Thoracic aorta (tissue), 2 donors: ENCODE measurements around the gene PTPRH. TPM values are rescaled to one million over a fixed set of nuclear protein-coding genes. Genes with fewer than 3 reads are reported as not detected.
A peak's percentile ranks its signal among the peaks of the same experiment; 100 is the strongest.
"Not testable (repeated sequence)": the region's sequence is repeated elsewhere in the genome, so short reads cannot be mapped to it uniquely, and the experiment has no call there.

ENCODE experiments used
- ATAC-seq: fragments of 150-250 bp; one replicate; pipeline ENCODE4 v1.8.0; 2017; ENCODE audit warnings: low read depth; ENCODE audit not compliant: insufficient number of reproducible peaks, low FRiP score
- DNase-seq: peaks from one replicate; pipeline ENCODE4 v3.0.0-alpha.2; 2020; ENCODE audit warnings: low spot score
- H3K27ac ChIP-seq, 2 donors: fragments of 200-600 bp; sonication (generic); 1 replicate in 1 of 2; 2 replicates in 1 of 2; pipeline ENCODE4 v1.5.1; 2016; ENCODE audit warnings: mild to moderate bottlenecking in 2 of 2, moderate library complexity in 2 of 2
- H3K27me3 ChIP-seq: fragments of 200-600 bp; sonication (generic); replicated peaks from 2 replicates; pipeline ENCODE4 v1.6.0; 2016; ENCODE audit warnings: mild to moderate bottlenecking; ENCODE audit not compliant: insufficient read depth
- H3K36me3 ChIP-seq: fragments of 200-600 bp; sonication (generic); one replicate; pipeline ENCODE4 v1.5.1; 2016
- H3K4me1 ChIP-seq, 2 donors: fragments of 200-600 bp; sonication (generic); 1 replicate in 1 of 2; 2 replicates in 1 of 2; pipeline versions ENCODE4 v1.5.1 to v1.6.0; 2016; ENCODE audit warnings: low read depth in 2 of 2, mild to moderate bottlenecking in 1 of 2; ENCODE audit not compliant: control insufficient read depth in 1 of 2
- H3K4me3 ChIP-seq: fragments of 200-600 bp; sonication (generic); 2 replicates; pipeline ENCODE4 v1.5.1; 2016; ENCODE audit warnings: mild to moderate bottlenecking
- H3K9me3 ChIP-seq: fragments of 200-600 bp; sonication (generic); 2 replicates; pipeline ENCODE4 v1.5.1; 2016
- total RNA-seq, 2 donors: library from RNA; depleted of rRNA; stranded (reverse); fragments of >200 nt; gene quantifications; one replicate each; pipeline versions ENCODE4 v1.1.0 to v1.2.3, GENCODE V29; 2016
- TF ChIP-seq, protein P1 (sequence below): fragments of 200-600 bp; sonication (generic); IDR thresholded peaks from one replicate; pipeline ENCODE4 v1.5.1; 2019; ENCODE audit warnings: antibody characterized with exemption

Gene PTPRH
- total RNA-seq, 2 donors from 2014 or later: 0.14 to 1.1 TPM

DNA sequence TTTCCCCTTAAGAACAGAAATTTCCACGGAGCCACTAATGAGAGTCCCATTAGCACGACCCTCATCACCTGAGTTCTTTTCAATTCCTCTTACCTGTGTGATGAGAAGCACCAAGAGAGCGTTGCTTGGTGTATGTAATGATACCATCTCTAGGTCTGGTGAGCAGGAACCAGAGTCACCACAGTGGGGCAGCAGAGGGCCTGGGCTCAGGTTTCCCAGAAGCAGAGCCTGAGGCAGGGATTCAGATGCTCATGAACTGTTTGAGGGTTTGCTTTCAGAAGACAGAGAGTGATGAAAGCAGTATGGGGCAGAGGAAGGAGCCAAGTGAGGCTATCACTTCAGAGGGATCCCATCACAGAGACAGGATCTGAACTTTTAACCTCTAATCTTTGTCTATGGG lies 3.1 kb upstream of the PTPRH start:
- Histone ChIP-seq H3K27me3 (no peaks in the 10 kb centered on the region), H3K27ac (no peak overlapping the region), H3K9me3 (peaks cover 8% of the 10 kb centered on the region), H3K36me3 (no peaks in the 10 kb centered on the region), H3K4me1 (peaks cover 5 to 6% of the 10 kb centered on the region in 2 donors), H3K4me3 (no peak overlapping the region)
- TF ChIP-seq, protein P1, sequence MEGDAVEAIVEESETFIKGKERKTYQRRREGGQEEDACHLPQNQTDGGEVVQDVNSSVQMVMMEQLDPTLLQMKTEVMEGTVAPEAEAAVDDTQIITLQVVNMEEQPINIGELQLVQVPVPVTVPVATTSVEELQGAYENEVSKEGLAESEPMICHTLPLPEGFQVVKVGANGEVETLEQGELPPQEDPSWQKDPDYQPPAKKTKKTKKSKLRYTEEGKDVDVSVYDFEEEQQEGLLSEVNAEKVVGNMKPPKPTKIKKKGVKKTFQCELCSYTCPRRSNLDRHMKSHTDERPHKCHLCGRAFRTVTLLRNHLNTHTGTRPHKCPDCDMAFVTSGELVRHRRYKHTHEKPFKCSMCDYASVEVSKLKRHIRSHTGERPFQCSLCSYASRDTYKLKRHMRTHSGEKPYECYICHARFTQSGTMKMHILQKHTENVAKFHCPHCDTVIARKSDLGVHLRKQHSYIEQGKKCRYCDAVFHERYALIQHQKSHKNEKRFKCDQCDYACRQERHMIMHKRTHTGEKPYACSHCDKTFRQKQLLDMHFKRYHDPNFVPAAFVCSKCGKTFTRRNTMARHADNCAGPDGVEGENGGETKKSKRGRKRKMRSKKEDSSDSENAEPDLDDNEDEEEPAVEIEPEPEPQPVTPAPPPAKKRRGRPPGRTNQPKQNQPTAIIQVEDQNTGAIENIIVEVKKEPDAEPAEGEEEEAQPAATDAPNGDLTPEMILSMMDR: no peak
- no peak for DNase-seq
- no peak for ATAC-seq

DNA sequence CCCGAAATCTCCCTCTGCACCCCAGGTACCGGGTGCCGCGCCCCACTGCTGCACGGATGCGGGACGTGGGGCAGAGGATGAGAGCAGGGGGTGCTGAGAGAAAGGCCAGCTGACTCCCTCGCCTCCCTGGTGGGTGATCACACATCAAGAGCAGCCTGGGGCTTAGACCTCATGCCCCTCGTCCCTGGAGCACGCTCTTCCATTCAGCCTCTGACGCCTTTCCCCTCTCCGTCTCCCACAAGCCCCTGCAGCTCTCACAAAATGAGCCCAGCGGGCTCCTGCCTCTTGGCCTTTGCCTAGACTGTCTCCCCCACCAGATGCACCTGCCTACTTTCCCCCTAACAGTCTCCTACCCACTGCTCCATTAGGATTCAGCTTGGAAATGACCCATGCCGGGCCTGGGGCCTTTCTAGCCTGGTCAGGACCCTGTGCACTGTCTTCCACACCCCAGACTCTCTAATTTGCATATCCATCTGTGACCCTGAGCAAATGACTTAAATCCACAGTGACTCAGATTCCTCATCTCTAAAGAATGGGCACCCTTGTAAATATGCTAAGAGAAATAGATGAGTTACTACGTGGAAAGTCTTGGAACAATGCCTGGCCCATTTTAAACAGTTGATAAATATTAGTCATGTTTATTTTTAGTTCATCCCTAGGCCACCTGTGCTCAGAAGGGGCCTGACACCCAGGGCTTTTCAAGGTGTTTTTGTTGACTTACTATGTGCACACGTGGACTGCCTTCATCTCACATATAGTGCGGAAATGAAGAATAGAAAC lies 582 bp upstream of the PTPRH start:
- Histone ChIP-seq H3K36me3 (no peaks in the 10 kb centered on the region), H3K4me3 (no peak overlapping the region), H3K27ac (no peak overlapping the region), H3K4me1 (peaks cover 5 to 6% of the 10 kb centered on the region in 2 donors), H3K9me3 (peaks cover 8% of the 10 kb centered on the region), H3K27me3 (no peaks in the 10 kb centered on the region)
- ATAC-seq (no peak), DNase-seq (no peak)
- TF ChIP-seq, protein P1: no peak

DNA sequence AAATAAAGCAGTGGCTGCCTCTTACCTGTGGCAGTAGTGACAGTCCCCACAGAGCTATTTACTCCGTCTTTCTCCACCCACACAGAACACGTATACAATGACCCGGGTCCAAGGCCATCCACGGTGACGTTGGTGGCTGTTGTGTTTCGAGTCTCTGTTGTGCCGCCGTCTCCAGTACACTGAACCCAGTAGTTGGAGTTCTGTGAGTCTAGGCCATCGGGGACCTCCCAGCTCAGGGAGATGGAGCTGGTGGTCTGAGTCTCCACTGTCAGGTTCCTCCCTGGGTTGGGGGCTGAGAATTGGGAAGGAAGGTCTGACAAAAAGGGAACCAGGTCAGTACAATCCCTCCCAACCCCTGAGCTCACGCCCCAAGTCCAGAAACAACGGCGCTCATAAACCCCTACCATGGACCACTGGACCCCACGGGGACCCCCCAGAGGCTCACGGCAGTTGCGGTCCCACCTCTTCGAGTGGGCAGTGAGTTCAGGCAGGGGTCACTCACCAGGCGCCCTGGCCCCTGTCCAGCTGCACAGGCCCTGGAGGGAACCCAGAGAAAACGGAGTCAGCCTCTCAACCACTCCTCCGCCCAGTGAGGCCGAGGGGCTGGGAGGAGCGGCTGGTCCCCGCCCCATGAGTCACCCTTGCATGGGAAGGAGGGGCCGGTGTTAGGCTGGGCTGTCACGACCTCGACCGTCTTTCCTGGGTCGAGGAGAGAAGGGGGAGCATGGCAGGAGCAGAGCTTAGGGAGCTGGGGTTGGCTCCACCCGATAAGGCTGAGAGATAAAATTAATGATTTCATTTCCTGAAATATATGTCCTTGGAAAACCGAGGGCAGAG lies 2.4 kb downstream of the PTPRH start:
- ATAC-seq (no peak), DNase-seq (no peak)
- peak overlapping the region; percentile 7 for H3K4me3 ChIP-seq
- TF ChIP-seq, protein P1: no peak
- no peaks in the 10 kb centered on the region for H3K36me3 ChIP-seq
- H3K27ac ChIP-seq: no peak overlapping the region
- no peaks in the 10 kb centered on the region for H3K9me3 ChIP-seq
- peaks cover 5 to 6% of the 10 kb centered on the region in 2 donors for H3K4me1 ChIP-seq
- H3K27me3 ChIP-seq: no peaks in the 10 kb centered on the region

DNA sequence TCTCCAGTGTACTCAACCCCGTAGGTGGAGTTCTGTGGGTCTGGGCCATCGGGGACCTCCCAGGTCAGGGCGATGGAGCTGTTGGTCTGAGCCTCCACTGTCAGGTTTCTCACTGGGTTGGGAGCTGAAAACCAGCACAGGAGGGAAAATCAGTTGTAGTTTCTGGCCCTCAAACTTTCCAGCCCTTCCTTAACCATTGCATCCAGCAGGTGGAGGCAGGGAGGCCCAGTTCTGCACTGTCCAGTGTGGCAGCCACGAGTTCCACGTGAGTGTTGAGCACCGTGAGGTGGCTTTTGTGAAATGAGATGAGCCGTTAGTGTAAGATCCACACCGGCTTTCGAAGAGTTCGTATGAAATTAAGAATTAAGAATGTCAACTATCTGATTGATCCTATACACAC lies 7.1 kb downstream of the PTPRH start:
- not testable (repeated sequence) for H3K4me1 ChIP-seq, H3K27ac ChIP-seq, H3K36me3 ChIP-seq, H3K4me3 ChIP-seq, ATAC-seq, H3K9me3 ChIP-seq, H3K27me3 ChIP-seq, DNase-seq

DNA sequence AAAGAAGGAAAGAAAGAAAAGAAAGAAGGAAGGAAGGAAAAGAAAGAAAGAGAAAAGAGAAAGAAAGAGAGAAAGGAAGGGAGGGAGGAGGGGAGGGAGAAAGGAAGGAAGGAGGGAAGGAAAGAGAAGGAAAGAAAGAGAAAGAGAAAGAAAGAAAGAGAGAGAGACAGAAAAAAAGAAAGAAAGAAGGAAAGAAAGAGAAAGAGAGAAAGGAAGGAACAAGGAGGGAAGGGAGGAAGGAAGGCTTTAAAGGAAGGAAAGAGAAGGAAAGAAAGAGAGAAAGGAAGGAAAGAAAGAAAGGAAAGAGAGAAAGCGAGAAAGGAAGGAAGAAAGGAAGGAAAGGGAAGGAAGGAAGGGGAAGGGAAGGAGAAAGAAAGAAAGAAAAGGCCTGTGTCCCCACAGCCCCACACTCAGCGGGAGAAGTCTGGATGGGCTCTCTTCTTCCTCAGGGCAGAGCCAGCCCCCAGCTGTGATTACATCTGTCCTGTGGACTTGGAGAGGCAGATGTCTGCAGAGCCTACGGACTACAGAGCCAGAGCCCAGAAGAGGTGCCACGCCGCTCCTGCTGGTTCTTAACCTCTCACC lies 9.6 kb downstream of the PTPRH start:
- TF ChIP-seq, protein P1: no peak

More for the DNA sequence above, 9.6 kb downstream of the PTPRH start:
- no peaks in the 10 kb centered on the region for H3K4me1 ChIP-seq
- H3K4me3 ChIP-seq: no peak overlapping the region
- ATAC-seq (no peak), DNase-seq (no peak)
- no peaks in the 10 kb centered on the region for H3K36me3 ChIP-seq
- no peaks in the 10 kb centered on the region for H3K27me3 ChIP-seq
- no peak overlapping the region for H3K27ac ChIP-seq
- H3K9me3 ChIP-seq: no peaks in the 10 kb centered on the region
